HG03103 (cell line): ENCODE results near the gene IDH3B.

Experiments used
- ATAC-seq: cut with Tn5 transposase; IDR thresholded peaks from one replicate; pipeline ENCODE4 v1.9.1; 2021; ENCODE audit warnings: low read depth; ENCODE audit not compliant: unreplicated experiment

The IDH3B gene

DNA sequence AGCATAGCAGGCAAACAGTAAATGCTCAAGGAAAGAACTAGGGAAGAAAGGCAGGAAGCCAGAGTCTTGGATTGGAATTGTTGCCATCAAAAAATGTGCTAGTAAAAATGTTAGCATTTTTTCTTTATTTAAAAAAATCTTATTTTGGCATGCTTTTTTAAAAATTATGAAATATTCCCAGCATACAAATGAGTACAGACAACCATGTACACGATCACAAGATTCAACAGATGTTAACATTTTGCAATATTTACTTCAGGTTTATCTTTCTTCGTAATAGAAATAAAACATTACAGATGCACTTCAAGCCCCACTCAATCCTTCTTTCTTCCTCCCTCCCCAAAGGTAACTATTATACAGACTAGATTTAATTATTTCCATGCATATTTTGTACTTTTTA lies 39.0 kb downstream of the IDH3B start:
- no peak for ATAC-seq

DNA sequence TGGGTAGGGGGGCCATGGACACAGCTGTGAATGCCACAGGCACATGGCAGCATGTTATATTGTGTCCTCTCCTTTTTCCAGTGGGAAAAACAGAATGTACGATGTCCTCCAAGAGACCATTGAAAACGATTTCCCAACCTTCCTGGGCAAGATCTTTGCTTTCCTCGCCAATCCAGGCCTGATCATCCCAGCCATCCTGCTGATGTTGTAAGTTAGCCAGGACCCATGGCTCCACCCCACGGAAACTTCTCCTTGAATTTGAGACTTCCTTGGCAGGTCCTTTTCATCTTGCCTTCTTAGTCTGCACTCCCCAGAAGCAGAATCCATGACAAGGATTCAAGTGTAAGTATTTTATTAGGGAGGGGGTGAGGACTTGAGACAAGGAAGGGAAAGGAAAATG lies 39.8 kb downstream of the IDH3B start:
- ATAC-seq, result no peak

DNA sequence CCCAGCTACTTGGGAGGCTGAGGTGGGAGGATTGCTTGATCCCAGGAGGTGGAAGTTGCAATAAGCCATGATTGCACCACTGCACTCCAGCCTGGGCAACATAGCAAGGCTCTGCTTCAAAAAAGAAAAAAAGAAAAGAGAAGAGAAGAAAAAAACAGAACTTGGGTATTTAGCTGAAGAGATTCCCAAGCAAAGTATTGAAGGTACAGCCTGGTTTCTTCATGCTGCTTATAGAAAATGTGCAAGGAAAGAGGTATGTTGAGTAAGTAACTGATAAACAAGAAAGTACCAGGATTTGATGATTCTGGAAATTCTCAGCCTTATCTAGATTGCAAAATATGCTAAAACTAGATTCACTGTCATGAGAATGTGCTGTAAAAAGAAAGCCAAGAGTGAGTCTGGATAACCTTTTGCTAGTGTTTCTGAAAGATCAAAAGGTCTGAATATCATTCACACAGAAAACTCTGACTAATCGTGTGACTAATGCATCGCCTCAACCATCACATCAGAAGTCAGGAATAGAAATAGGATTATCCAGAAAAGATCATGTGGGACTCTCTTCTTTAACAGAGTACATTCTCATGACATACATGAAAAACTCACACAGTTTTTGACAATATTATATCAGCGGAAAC lies 43.9 kb downstream of the IDH3B start:
- no peak for ATAC-seq

DNA sequence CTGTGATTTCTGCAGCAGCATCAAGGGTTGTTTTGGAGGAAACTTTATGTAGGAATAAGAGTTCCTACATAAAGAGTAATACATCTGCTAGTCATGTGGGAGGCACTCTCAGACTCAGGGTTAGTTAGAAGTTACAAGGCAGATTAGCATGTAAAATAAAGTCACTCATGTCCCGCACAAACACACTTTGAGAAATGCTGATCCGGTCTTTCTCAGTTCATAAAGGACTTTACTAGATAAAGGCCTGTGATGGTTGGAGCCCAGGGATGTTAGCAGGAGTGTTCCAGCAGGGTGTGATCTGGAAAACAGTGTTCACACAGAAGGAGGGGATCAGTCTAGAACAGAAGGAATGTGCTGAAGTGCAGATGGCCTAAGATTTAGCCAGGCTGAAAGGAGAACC lies 44.7 kb downstream of the IDH3B start:
- ATAC-seq, result no peak

DNA sequence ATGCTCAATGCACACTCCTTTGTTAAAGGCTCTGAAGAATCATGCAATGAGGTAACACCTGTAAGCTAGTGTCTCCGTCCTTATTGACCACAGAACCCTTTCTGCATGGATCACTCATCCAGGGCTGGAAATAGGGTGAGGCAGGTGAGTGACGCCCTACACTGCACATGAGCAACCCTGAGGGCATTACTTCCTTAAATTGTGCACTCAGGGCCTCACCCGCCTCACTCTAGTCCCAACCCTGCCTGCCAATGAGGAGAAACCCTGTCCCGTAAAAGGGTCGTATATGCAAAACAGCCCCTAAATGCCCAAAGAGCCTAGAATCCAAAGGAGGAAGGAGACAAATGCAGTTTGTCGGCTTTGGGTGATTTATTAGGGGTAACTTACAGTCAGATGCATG lies 45.2 kb downstream of the IDH3B start:
- no peak for ATAC-seq

DNA sequence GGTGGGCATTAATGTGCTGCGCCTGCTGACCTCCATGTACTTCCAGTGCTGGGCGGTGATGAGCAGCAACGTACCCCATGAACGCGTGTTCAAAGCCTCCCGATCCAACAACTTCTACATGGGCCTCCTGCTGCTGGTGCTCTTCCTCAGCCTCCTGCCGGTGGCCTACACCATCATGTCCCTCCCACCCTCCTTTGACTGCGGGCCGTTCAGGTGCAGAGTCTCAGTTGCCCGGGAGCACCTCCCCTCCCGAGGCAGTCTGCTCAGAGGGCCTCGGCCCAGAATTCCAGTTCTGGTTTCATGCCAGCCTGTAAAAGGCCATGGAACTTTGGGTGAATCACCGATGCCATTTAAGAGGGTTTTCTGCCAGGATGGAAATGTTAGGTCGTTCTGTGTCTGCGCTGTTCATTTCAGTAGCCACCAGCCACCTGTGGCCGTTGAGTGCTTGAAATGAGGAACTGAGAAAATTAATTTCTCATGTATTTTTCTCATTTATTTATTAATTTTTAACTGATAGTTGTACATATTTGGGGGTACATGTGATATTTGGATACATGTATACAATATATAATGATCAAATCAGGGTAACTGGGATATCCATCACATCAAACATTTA lies 46.8 kb downstream of the IDH3B start:
- ATAC-seq, result no peak

DNA sequence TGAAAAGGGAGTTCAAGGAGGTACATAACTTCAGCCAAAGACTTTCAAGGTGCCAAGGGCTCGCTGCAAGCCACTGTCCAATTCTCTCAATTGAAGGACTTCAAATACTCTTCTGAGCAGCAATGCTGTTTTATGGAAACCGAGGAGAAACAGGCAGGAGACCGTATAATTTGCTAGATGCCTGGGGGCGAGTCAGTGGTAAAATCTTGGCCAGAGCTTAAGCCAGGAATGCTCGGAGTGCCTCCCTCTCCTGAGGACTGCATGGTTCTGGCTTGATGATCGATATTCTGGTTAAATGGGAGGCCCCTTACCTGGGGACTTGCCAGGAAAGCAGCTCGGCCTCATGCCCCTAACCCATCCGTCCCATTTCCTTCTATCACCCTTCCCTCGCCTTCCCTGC lies 47.4 kb downstream of the IDH3B start:
- no peak for ATAC-seq

DNA sequence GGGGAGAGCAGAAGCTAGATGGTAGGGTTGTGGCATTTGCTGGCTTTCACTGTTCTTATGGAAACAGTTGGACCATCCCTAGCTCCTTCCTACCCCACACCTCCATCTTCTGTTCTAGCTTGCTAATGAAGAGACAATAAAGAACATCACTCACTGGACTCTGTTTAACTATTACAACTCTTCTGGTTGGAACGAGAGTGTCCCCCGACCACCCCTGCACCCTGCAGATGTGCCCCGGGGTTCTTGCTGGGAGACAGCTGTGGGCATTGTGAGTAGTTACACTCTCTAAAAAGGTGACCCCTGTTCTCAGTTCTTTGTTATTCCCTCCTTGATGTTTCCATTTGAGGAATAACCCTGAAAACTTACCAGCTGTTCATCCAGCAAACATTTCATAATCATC lies 51.9 kb downstream of the IDH3B start:
- ATAC-seq, result no peak

DNA sequence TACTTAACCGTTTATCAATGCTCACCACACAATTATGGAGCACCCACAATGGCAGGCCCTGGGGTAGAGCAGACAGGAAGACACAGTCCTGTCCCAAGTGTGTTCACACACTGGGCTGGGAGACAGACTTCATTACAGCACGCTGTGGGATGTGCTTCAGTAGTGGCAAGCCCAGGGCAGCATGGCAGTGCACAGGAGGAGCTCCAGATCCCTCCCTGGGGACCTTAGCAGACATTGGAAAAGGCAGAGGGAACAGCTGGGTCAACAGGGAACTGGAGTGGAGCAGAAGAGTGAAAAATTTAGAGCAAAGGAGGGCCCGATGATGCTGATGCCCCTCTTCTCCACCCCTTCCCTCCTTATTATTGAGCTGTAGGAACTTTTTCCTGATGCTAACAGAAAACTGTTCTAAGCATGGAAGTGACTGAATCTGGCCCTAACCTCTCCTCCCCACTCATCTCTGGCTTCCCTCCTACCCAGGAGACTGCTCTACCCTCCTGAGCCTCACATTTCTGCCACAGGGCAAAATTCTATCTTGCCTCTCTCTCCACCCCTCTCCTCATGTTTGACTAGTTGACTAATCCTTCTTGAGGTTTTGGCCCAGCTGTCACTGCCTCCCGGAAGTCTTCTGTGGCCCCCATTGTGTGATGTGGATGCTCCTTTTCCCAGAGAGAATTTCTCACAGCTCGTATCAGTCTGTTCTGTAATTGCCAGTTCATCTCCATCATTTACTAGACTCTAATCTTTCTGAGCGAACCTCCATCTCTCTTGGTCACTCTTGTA lies 52.9 kb downstream of the IDH3B start:
- no peak for ATAC-seq

DNA sequence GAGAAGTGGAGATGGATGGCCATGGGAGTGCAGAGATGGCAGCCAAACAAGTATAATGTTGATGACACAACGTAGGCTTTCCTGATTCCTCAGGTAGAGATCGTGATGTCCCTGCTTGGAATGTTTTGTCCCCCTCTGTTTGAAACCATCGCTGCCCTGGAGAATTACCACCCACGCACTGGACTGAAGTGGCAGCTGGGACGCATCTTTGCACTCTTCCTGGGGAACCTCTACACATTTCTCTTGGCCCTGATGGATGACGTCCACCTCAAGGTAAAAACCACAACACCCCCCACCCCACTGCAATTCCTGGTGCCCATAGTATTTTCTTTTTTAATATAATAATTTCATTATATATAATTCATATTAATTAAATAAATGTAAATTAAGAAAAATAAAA lies 53.7 kb downstream of the IDH3B start:
- no peak for ATAC-seq
